Fibroblast of gingiva (primary cell): ENCODE measurements around the gene RARG.
"Not testable (repeated sequence)": the region's sequence is repeated elsewhere in the genome, so short reads cannot be mapped to it uniquely, and the experiment has no call there.

ENCODE experiments used
- DNase-seq: peaks from one replicate; pipeline ENCODE4 v3.0.0-alpha.2; 2011; ENCODE audit warnings: low read depth

The RARG gene

DNA sequence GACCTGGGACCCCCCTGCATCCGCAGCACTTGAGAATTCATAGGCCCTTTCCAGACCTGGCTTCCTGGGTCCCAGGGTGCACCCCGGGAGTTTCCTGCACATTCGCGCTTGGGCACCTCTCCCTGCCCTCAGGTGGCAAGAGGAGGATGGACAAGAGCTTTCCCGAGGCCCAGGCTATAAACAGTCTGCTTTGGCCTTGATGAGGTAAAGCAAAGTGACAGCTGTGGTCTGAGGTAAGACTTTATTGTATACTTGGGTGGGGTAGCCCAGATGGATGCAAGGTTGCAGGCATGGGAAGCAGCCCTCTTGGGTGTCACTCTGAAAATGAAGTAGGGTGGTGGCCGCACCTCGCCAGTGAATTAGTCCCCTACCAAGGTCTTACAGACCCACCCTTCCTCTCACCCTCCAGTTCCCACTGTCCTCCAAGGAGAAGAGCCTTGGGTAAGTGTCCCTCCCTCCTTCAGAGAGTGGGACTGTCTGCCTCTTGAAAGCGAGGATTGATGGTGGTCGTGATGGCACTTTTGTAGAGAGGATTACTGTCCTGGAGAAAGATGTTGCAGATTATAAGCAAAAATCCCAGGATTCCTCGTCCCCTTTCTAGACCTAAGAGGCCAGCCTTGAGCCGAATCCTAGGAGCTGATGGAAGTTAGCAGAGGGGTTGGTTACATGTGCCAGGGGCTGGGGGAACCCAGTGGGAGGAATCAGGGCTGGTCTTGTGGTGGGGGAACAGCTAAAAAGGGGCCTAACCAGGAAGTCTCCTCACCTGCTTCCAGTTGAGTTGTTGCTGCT, 40.7 kb downstream of the RARG start:
- no peak for DNase-seq

DNA sequence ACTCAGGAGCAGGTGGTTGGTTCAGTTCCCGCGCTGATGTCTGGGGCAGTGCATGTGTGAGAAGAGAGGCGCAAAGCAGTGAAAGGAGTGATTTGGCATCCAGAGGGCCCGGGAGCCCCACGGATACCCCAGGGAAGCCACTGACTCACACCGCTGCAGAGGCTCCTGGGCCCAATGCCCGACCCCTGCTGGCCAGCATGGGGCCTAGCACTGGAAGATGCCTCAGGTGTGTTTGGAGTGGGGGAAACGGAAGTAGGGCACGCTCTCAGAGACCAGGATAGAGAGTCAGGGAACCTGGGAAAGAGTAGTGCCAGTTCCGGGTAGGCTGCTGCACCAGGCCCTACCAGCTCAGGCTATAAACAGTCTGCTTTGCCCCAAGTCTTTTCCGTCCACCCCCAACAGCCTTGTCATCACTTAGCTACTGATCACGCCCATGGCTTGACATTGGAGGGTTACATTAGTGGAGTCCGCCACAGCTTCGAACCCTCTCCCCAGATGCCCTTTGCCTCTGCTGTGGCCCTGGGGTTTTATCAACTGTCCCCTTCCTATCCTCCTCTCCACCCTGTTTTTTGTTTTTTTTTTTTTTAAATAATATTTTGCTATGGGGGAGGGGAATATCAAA, 41.8 kb downstream of the RARG start:
- peak; percentile 58 for DNase-seq

DNA sequence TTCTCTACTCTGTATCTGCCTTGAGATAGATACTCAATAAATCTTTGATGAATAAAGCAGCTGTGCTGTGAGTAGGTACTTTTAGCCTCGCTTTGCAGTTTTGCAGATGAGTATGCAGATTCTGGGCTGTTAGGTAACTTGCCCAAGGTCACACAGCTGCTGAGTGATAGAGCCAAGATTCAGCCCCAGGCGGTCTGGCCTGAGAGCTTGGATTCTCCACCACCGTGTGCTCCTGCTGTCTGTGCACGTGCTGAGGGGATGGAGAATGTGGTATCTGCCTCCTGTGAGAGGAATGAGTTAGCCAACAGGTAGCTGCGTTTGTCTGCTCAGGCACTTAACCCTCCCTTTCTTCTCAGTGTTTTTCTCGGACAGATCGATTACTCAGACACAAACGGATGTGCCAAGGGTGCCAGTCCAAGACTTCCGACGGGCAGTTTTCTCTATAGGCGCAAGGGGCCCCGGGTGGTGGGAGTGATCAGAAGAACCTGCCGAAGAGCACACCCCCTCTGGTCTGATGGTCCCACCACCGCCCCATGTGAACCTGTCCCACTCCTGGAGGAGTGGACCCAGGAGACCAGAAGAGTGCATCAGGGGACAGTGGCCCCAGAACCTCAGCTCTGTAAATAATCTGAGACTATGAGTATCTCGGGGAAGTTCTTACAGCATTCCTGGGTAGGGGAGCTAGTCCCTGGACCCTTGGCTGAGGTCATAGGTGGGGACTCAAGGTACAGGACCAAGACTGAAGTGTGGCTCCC, 44.7 kb downstream of the RARG start:
- DNase-seq = no peak

DNA sequence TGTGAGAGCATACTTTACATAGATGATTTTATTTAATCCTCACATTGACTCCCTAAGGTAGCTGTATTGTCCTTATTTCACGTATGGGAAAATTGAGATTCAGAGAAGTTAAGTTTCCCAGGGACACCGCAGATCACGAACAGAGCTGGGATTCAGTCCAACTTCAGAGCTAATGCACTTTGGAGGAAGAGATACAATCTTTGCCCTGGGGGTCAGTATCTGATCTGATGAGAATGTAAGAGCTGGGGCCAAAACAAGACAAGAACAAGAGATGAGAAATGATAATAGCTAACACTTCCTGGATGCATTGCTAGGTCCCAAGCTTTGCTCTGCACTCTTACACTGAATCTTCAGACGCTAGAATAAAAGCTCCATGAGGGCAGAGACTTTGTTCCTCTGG, 45.3 kb downstream of the RARG start:
- DNase-seq = no peak

DNA sequence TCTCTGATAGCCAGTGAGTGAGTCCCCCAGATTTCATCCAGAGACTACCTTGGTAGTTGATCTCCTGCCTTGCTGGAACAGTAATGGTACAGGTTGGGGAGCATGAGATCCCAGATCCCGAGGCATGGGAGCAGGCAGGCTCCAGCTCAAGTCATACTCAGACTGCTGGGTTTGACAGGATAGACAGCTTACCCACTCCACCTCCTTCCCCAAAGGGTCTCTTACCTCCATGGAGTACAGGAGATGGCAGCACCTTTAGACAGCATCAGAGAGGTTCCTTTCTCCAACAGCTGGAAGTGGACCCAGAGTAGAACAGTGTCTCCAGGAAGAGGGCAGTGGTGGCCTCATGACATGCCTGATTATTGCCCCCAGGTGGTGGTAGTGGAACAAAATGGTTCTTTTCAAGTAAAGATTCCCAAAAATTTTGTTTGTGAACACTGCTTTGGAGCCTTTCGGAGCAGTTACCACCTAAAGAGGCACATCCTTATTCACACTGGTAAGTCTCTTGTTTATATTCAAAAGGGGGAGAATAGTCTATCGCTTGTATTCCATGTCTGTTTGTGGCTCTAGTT, 46.3 kb downstream of the RARG start:
- no peak for DNase-seq

DNA sequence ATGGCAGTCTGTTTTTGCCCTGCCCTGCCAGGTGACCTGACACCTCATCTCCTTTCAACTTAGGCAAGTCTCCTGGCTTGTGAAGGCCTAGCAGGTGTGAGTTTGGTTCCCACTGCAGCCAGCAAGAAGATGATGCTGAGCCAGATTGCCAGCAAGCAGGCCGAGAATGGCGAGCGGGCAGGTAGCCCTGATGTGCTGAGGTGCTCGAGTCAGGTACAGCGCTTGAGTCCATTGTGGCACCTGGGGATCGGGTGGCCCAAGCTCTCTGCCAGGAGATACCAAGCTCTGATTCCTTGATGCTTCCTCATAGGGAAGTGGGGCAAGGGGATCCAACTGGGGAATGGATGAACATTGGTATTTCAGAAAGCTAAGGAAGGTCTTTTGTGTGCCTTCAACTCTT, 47.2 kb downstream of the RARG start:
- DNase-seq = no peak

DNA sequence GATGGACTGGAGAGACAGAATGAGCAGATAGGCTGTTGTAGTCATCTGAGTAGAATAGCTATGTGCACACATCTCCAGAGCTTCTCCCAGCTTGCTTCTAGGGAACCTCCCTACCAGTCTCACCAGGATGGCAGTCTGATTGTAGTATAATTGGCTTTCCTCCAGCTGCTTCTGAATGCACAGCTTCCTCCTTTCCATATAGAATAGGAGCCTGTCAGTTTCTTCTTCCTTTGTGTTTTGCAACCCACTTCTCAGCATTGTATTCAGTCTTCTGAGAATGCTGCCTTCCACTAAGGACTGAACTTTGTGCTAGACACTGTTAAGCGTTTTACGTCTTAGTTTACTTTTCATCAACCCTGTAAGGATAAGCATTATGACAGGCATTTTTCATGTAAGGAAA, 49.1 kb downstream of the RARG start:
- no peak for DNase-seq

DNA sequence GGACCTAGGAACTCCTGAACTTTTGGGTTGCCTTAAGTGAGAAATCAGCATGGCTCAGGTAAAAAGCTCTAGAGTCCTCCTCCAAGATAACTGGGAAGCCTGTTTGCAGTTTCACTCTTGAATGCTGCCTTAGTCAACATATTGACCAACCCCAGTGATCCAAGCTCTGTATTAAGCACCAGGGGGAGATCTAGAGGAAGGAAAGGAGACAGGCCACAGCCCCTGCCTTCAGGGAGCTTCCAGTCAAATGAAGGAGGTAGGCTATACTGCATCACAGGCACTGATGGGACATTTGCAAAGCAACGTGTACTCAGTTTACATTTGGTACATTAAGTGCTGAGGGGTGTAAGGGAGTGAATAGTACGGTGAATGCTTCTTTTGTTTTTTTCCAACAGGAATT, 50.1 kb downstream of the RARG start:
- DNase-seq = no peak

DNA sequence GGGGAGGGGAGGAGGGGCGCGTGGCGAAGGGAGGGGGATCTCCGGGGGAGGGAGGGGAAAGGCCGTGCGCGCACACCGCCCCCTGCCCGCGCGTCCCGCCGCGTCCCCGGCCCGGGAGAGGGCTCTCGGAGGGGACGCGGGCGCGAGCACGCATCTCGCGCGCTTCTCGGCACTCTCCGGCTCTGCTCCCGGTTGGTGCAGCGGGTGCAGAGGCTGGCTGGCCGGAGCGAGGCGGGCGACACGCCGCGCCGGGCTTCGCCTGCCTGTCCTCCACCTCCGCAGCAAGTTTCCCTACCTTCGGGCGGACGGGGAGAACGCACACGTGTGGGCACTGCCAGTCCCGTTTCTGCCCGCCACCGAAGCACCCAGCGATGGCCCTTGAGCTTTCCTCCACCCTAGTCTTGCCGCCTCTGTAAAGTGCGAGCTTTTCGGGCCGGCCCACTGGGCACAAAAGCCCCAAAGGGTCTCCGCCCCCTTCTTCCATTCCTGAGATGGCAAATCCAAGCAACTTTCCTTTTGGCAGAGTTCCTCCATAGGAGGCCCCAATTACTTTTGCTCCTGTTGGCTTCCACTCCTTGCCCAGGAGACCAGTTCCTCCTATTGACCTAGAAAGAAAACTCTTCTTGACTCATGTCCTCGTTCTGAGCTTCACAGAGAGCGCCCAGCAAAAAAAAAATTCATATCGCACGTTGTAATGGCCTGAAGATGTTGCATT, 50.9 kb downstream of the RARG start:
- peak; percentile 88 for DNase-seq

DNA sequence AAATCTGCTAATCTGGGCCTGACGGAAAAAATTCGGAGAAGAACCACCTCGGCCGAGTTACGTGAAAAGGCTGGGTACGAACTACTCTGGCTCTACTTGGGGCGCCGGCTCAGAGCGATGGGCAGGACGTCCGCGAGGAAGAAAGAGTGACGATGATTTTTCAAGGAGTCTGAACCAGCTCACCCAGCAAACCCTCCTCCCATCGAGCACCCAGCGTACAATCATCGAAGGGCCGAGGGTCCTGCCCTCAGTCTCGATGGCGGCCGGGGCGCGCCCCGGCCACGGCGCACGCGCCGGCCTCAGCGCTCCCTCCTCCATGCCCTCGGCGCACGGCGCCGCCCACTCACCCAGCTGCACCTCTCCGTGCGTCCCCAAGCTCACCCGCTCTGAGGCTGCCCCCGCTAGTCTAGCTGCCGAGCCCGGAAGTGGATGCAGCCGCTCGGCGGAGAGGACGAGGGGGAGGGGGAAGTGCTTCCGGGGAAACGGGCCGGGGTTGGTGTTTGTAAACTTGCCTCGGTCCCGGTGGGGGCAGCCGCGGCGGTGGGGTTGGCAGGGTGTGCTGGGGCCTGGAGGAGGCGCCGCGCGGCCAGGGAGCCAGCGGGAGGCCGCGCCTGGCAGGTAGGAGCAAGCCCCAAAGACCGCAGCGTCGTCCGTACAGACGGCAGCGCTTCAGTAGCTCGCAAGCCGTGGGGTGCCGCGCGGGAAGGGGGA, 51.6 kb downstream of the RARG start, which contains the start of the genes CSAD and ZNF740:
CSAD (minus strand) TSS at position 706 of the 711 bp plus-strand sequence. CDS start 7,455 bp downstream, outside the sequence.
ZNF740 (plus strand) TSS at position 503 of the 711 bp plus-strand sequence. CDS start 1,262 bp downstream, outside the sequence.
- DNase-seq = peak; percentile 97

DNA sequence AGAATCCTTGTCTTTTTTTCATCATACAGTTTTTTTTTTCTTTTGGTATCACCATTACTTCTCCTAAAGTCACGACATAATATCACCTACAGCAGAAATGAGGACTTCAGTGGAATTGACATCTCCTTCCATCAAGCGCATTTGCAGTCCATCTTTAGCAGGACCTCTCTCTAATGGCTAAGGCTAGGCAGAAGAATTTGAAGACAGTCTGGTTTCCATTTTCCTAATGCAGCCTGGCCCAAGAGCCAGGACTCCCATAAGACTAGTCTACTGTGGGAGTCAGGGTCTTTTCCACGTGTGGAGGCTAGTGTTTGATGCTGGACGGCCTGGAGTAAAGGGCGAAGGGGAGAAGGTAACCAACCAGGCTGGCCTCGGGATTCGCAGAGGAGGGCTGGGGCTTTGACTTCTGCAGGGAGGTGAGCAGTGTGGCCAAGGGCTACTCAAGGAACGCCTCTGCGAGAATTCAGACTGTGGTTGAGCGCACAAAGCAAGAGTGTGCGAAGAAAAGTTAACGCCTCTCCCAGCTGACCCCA, 52.3 kb downstream of the RARG start:
- DNase-seq = no peak

DNA sequence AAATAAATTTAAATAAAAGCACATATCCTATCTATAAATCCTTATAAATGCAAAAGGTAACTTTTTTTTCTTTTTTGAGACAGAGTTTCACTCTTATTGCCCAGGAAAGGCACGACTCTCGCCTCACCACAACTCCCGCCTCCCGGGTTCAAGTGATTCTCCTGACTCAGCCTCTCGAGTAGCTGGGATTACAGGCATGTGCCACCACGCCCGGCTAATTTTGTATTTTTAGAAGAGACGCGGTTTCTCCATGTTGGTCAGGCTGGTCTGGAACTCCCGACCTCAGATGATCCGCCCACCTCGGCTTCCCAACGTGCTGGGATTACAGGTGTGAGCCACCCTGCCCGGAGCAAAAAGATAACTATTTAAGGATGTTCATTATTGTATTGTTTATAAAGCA, 53.2 kb downstream of the RARG start:
- not testable (repeated sequence) for DNase-seq

DNA sequence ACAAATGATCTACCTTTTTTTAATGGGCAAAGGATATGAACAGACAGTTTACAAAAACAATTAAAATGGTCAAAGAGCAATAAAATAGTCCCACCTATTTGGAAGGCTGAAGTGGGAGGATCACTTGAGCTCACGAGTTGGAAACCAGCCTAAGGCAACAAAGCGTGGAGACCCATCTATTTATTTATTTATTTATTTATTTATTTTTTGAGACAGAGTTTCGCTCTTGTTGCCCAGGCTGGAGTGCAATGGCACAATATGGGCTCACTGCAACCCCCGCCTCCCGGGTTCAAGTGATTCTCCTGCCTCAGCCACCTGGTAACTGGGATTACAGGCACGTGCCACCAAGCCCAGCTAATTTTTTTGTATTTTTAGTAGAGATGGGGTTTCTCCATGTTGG, 54.6 kb downstream of the RARG start:
- not testable (repeated sequence) for DNase-seq

DNA sequence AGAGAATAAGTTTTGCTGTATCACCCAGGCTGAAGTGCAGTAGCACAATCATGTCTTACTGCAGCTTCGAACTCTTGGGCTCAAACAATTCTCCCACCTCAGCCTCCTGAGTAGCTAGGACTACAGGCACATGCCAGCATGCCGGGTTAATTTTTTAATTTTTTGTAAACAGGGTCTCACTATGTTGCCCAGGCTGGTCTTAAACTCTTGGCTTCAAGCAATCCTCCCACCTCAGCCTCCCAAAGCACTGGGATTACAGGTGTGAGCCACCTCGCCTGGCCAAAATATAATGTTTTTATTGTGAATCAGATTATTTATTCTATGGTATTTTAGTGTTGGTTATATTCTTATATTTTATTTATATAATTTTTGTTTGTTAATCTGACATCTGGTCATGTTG, 55.3 kb downstream of the RARG start:
- no peak for DNase-seq

DNA sequence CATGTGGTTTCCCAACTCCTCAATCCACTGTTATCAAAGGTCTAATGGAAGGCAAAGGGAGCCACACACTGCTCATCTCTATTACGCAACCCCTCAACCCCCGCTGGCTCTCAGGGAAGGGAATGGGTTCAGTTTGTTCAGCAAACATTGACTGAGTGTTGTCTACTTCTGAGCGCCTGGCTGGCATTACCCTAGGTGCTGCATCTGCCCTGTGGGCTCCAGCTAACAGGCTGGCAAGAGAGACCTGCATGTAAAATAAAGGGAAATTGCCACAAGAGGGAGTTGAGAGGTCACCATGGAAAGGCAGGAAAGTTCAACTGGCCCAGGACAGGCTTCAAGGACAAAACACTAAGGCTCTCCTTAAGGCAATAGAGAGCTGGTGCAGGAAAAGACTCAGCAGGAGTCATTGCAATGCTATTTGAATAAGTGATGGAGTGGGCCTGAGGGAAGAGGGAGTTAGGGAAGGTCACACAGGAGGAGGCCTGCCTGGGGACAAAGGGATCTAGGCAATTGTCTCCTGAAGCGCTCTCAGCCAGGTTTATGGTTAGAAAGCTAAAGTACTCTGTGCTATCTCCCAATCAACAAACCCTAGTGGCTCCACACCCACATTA, 57.0 kb downstream of the RARG start:
- peak; percentile 30 for DNase-seq

DNA sequence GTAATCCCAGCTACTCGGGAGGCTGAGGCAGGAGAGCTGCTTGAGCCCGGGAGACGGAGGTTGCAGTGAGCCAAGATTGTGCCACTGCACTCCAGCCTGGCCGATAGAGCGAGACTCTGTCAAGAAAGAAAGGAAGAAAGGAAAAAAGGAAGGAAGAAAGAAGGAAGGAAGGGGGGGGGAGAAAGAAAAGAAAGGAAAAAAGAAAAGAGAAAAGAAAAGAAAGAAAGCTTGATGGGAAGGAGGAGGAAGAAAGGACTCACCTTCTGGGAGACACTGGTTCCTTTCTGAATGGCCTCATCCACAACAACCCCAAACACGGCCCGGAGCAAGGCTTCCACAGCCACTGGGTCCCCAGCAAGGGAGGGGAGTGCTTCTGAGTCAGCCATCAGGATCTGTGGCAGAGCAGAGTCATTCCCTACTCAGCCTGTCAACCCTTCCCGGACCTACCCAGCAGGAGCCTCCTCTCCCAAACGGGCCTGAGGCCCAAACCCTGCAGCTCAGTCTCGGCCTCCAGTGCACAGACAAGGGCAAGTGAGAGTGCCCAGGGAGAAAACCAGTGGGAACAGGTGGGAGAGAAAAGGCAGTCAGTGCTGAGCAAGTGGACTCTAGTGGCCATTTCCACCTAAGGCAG, 58.8 kb downstream of the RARG start:
- DNase-seq = no peak

DNA sequence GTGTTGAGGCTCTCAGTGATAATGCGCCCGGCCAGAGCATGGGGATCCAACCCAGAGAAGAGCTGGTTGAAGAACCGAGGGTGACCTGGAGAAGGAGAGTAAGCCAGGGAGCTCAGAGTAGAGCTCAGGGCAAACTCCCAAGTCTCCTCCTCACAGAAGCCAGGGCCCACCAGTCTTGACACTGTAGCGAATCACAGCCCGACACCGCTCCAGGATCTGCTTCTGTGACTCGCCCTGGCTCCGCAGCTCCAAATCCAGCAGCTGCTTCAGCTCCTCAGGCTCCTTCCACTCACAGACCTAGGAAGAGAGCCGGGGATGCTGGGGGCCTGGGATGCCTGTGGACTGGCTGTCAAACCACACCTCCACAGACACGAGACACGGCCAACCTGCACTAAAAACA, 59.7 kb downstream of the RARG start:
- DNase-seq = no peak

DNA sequence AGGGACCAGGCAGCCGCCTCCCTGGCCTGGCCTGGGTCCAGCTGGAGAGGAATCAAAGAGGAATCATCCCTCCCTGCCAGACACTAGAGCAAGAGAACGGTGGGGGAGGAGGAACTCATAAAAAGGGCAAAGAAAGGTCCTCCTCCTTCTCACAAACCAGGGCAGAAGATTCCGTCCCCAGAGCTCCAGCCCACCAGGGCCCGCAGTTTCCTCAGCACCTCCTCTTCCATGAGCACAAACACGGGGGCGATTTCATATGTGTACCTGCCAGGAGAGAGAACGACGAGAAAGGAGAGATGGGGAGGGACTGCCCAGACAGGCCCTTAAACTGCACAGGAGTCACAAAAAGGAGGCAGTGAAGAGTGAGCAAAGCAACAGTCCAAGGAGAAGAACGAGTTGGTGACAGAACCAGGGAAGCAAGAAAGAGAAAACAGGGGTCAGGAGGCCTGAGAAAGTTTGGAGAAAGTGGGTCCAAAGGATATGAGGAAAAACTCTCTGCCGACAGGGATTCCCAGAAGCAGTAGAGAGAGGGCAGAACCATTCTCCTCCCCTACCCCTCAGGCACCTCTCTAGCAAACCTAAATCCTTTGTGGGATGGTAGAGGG, 60.2 kb downstream of the RARG start:
- no peak for DNase-seq

DNA sequence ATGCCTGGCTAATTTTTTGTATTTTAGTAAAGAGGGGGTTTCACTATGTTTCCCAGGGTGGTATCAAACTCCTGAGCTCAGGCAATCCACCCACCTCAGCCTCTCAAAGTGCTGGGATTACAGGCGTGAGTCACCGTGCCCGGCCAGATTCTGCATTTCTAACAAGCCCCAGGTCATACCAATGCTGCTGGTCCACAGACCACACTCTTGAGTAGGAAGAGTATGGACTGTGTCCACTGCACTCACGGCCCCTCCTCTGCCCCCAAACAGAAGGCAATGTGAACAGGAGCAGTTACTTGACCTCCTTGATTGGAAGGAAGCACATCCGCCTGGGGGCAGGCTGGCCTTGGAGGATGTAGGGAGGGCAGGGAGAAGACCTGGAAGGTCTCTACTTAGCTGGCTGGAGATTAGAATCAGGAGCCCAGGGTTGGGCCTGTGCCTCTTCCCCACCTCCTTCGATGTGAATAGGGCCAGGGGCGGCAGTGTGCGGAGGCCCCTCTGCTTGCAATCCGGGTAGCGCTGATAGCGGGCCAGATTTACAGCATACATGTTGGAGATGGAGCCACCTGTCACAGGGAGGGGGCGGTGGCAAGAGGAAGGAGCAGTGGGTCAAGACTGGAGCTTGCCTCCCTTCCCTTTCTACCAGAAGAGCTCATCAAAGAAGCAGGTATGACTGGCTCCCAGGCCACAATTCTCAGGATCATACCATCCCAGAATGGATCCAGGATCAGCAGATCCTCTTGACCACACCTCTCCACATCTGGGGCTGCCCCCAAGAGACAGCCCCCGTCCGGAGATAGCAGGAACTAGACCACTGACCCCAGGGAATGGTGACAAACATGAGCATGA, 60.9 kb downstream of the RARG start:
- no peak for DNase-seq
